Measurements from ENCODE around the gene TMEM200B.
"Not testable (repeated sequence)": the region's sequence is repeated elsewhere in the genome, so short reads cannot be mapped to it uniquely, and the experiment has no call there.

Gene TMEM200B

DNA sequence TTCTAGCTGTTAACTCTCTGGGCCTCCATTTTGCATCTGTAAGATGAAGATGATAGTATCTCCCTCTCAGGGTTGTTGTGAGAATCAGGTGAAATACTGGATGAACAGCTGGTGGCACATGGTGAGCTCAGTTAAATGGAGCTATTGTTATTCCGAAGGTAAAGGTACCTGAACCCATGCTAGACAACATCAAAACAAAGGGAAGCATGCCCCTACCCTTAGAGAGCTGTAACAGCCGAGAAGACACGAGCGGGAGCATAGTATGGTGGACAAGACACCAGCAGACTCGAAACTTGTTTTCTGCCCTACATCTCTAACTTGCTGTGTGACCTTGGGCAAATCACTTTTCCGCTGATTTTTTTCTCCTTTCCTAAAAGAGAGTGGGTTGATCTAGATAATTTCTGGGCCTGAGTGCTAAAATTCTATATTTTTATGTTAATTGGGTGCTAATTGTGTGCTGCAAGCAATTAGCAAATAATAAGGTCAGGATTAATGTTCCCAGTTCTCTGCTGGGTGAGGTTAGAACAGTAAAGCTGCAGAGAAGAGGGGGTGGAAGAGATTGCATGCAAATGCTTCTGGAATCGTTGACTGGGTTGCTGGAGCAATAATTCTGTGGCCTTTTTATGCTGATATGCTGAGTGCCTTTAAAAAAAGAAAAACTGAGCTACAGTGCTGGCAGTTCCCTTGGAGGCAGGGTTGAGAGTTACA, 10.8 kb downstream of the TMEM200B start:
- H3K27me3 ChIP-seq (ENCODE audit: insufficient read depth, poor library complexity, severe bottlenecking): no peaks in the 10 kb centered on the region
- no peak overlapping the region for H3K4me3 ChIP-seq (replicated peaks; ENCODE audit: insufficient read depth, low read length)
- no peak for DNase-seq (ENCODE audit: low read depth in 1 of 2, low spot score in 1 of 2)
- no peak for TF ChIP-seq POLR2AphosphoS5 (IDR thresholded peaks at IDR 0.05; ENCODE audit: low read depth)
- TF ChIP-seq, protein P1, sequence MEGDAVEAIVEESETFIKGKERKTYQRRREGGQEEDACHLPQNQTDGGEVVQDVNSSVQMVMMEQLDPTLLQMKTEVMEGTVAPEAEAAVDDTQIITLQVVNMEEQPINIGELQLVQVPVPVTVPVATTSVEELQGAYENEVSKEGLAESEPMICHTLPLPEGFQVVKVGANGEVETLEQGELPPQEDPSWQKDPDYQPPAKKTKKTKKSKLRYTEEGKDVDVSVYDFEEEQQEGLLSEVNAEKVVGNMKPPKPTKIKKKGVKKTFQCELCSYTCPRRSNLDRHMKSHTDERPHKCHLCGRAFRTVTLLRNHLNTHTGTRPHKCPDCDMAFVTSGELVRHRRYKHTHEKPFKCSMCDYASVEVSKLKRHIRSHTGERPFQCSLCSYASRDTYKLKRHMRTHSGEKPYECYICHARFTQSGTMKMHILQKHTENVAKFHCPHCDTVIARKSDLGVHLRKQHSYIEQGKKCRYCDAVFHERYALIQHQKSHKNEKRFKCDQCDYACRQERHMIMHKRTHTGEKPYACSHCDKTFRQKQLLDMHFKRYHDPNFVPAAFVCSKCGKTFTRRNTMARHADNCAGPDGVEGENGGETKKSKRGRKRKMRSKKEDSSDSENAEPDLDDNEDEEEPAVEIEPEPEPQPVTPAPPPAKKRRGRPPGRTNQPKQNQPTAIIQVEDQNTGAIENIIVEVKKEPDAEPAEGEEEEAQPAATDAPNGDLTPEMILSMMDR (IDR thresholded peaks at IDR 0.05; ENCODE audit: insufficient read depth, low read length): no peak
- TF ChIP-seq GABPA (IDR thresholded peaks at IDR 0.05; ENCODE audit: low read depth): no peak
- no peak for TF ChIP-seq REST (IDR thresholded peaks at IDR 0.05; ENCODE audit: insufficient replicate concordance, low read depth)
- TF ChIP-seq SPI1 (IDR thresholded peaks at IDR 0.05; ENCODE audit: borderline replicate concordance, low read depth): no peak
- no peak overlapping the region for H3K27ac ChIP-seq (replicated peaks)

GRCh38 chr1:29108041-29108440, 15.7 kb downstream of the TMEM200B start:
- H3K4me3 ChIP-seq (replicated peaks; ENCODE audit: insufficient read depth, low read length); DNase-seq (ENCODE audit: low read depth in 1 of 2, low spot score in 1 of 2); H3K27ac ChIP-seq (replicated peaks); H3K27me3 ChIP-seq (ENCODE audit: insufficient read depth, poor library complexity, severe bottlenecking): not testable (repeated sequence)

DNA sequence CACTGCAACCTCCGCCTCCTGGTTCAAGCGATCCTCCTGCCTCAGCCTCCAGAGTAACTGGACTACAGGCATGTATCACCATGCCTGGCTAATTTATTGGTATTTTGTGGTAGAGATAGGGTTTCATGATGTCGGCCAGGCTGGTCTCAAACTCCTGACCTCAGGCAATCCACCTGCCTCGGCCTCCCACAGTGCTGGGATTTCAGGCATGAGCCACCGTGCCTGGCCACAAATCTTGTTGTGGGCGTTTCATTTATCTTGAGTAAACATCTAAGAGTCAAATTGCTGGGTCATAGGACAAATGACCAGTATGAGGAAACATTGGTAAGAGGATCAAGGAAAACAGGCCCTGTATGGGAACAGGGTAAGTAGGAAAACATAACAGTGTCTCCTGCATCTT, 17.9 kb downstream of the TMEM200B start:
- H3K4me3 ChIP-seq (replicated peaks; ENCODE audit: insufficient read depth, low read length): no peak overlapping the region
- no peak for DNase-seq (ENCODE audit: low read depth in 1 of 2, low spot score in 1 of 2)
- TF ChIP-seq POLR2AphosphoS5 (IDR thresholded peaks at IDR 0.05; ENCODE audit: low read depth) (no peak), REST (IDR thresholded peaks at IDR 0.05; ENCODE audit: insufficient replicate concordance, low read depth) (no peak), SPI1 (IDR thresholded peaks at IDR 0.05; ENCODE audit: borderline replicate concordance, low read depth) (no peak), GABPA (IDR thresholded peaks at IDR 0.05; ENCODE audit: low read depth) (no peak)
- TF ChIP-seq, protein P1 (IDR thresholded peaks at IDR 0.05; ENCODE audit: insufficient read depth, low read length): no peak
- no peak overlapping the region for H3K27ac ChIP-seq (replicated peaks)
- H3K27me3 ChIP-seq (ENCODE audit: insufficient read depth, poor library complexity, severe bottlenecking): no peaks in the 10 kb centered on the region

GRCh38 chr1:29100487-29100886, 23.2 kb downstream of the TMEM200B start:
- Histone ChIP-seq H3K4me3 (replicated peaks; ENCODE audit: insufficient read depth, low read length) (no peak overlapping the region), H3K27me3 (ENCODE audit: insufficient read depth, poor library complexity, severe bottlenecking) (no peaks in the 10 kb centered on the region), H3K27ac (replicated peaks) (no peak overlapping the region)
- no peak for DNase-seq (ENCODE audit: low read depth in 1 of 2, low spot score in 1 of 2)
- TF ChIP-seq REST (IDR thresholded peaks at IDR 0.05; ENCODE audit: insufficient replicate concordance, low read depth) (no peak), POLR2AphosphoS5 (IDR thresholded peaks at IDR 0.05; ENCODE audit: low read depth) (no peak), SPI1 (IDR thresholded peaks at IDR 0.05; ENCODE audit: borderline replicate concordance, low read depth) (no peak), GABPA (IDR thresholded peaks at IDR 0.05; ENCODE audit: low read depth) (no peak)
- TF ChIP-seq, protein P1 (IDR thresholded peaks at IDR 0.05; ENCODE audit: insufficient read depth, low read length): no peak

Measured in HL-60 (cell line).